NCI-H1092 treated with DMSO at 0.1 percent for 48 hours (cell line): Measurements from ENCODE around the gene TMPRSS11A.
A peak's percentile ranks its signal among the peaks of the same experiment; 100 is the strongest.

Experiments used
- DNase-seq: peaks from one replicate; lab custom pipeline; 2025; lab: John Stamatoyannopoulos, UW

The TMPRSS11A gene

GRCh38 chr4:67963356-67963755, at the start of gene TMPRSS11A:
TMPRSS11A (minus strand) TSS chr4:67963493; CDS start chr4:67963393, 100 bp downstream.
- no peak for DNase-seq

GRCh38 chr4:68011684-68012083, 48.4 kb upstream of the TMPRSS11A start:
- DNase-seq, result no peak

- DNase-seq, result no peak
Measured at GRCh38 chr4:68002906-68003305, 39.6 kb upstream of the TMPRSS11A start.

- DNase-seq, result no peak
Measured at GRCh38 chr4:67996127-67996526, 32.8 kb upstream of the TMPRSS11A start.

GRCh38 chr4:67988991-67989390, 25.7 kb upstream of the TMPRSS11A start:
- DNase-seq, result no peak

- DNase-seq, result no peak
Measured at GRCh38 chr4:67983333-67983732, 20.0 kb upstream of the TMPRSS11A start.

- no peak for DNase-seq
Measured at GRCh38 chr4:67980512-67980911, 17.2 kb upstream of the TMPRSS11A start.

GRCh38 chr4:67973608-67974007, 10.3 kb upstream of the TMPRSS11A start:
- DNase-seq, result no peak

GRCh38 chr4:67954890-67955289, 8.4 kb downstream of the TMPRSS11A start:
- DNase-seq, result no peak

- DNase-seq, result no peak
Measured at GRCh38 chr4:67941074-67941473, 22.2 kb downstream of the TMPRSS11A start.

GRCh38 chr4:67940506-67940905, 22.8 kb downstream of the TMPRSS11A start:
- no peak for DNase-seq

GRCh38 chr4:67939195-67939594, 24.1 kb downstream of the TMPRSS11A start:
- no peak for DNase-seq

GRCh38 chr4:67935888-67936287, 27.4 kb downstream of the TMPRSS11A start:
- no peak for DNase-seq

- DNase-seq, result peak; percentile 88
Measured at GRCh38 chr4:67934628-67935027, 28.7 kb downstream of the TMPRSS11A start.

- DNase-seq, result peak; percentile 16
Measured at GRCh38 chr4:67933755-67934154, 29.5 kb downstream of the TMPRSS11A start.

- DNase-seq, result no peak
Measured at GRCh38 chr4:67933038-67933437, 30.3 kb downstream of the TMPRSS11A start.

GRCh38 chr4:67931256-67931655, 32.0 kb downstream of the TMPRSS11A start:
- no peak for DNase-seq

GRCh38 chr4:67929426-67929825, 33.9 kb downstream of the TMPRSS11A start:
- no peak for DNase-seq

- DNase-seq, result peak; percentile 4
Measured at GRCh38 chr4:67928546-67928945, 34.7 kb downstream of the TMPRSS11A start.

- no peak for DNase-seq
Measured at GRCh38 chr4:67927251-67927650, 36.0 kb downstream of the TMPRSS11A start.

- DNase-seq, result no peak
Measured at GRCh38 chr4:67926485-67926884, 36.8 kb downstream of the TMPRSS11A start.

- DNase-seq, result no peak
Measured at GRCh38 chr4:67922697-67923096, 40.6 kb downstream of the TMPRSS11A start.

- DNase-seq, result peak; percentile 29
Measured at GRCh38 chr4:67918428-67918827, 44.9 kb downstream of the TMPRSS11A start.

- no peak for DNase-seq
Measured at GRCh38 chr4:67915400-67915966, 47.8 kb downstream of the TMPRSS11A start.
